IMR-90 (cell line): ENCODE data around the gene LCA5. TPM values are rescaled to one million over a fixed set of nuclear protein-coding genes. Genes with fewer than 3 reads are reported as not detected.

Experiments used
- ATAC-seq: fragments of 200-7000 bp; cut with Tn5 transposase; 2 replicates; pipeline ENCODE4 v1.9.1; 2020; ENCODE audit warnings: low read depth, mild to moderate bottlenecking, moderate library complexity
- BruUV-seq: library from RNA; stranded (reverse); fragments of 400-500 nt; replicated peaks from 2 replicates; lab custom pipeline; 2021; lab: Mats Ljungman, UMichigan
- CTCF ChIA-PET: fragments of 300-600 bp; formaldehyde crosslinking; extraction: SDS; loops from one replicate; lab custom pipeline; 2021; ENCODE audit warnings: antibody characterized with exemption; lab: Yijun Ruan, JAX
- POLR2A ChIA-PET: fragments of 300-600 bp; sonication (Branson Sonifier 250); formaldehyde crosslinking; loops from one replicate; lab custom pipeline; 2022; ENCODE audit warnings: antibody characterized with exemption; ENCODE audit not compliant: unreplicated experiment; lab: Charles Lee
- DNase-seq: peaks from one replicate; pipeline ENCODE4 v3.0.0; 2013
- H2AFZ ChIP-seq: replicated peaks from 2 replicates; pipeline ENCODE3; 2013; ENCODE audit warnings: low read length, mild to moderate bottlenecking; ENCODE audit not compliant: poor library complexity
- H2AK5ac ChIP-seq: 2 replicates; pipeline ENCODE4 v1.6.1; 2013; ENCODE audit warnings: low read depth, low read length, inconsistent platforms
- H2AK9ac ChIP-seq: replicated peaks from 2 replicates; pipeline ENCODE3; 2013; ENCODE audit warnings: mild to moderate bottlenecking, low read depth, low read length, moderate library complexity; ENCODE audit not compliant: poor library complexity
- H2BK120ac ChIP-seq: 2 replicates; pipeline ENCODE4 v1.6.1; 2013; ENCODE audit warnings: low read depth, low read length, inconsistent platforms
- H2BK15ac ChIP-seq: 3 replicates; pipeline ENCODE4 v1.6.1; 2013; ENCODE audit warnings: low read depth, low read length, inconsistent platforms
- H2BK20ac ChIP-seq: 2 replicates; pipeline ENCODE4 v1.6.1; 2013; ENCODE audit warnings: low read depth, mild to moderate bottlenecking, inconsistent platforms, low read length, moderate library complexity
- H2BK5ac ChIP-seq: 2 replicates; pipeline ENCODE4 v1.6.1; 2013; ENCODE audit warnings: mild to moderate bottlenecking, low read depth, low read length, inconsistent platforms; ENCODE audit not compliant: poor library complexity, severe bottlenecking
- H3K14ac ChIP-seq: replicated peaks from 2 replicates; pipeline ENCODE4 v1.6.1; 2013; ENCODE audit warnings: low read depth, low read length, inconsistent platforms
- H3K18ac ChIP-seq: 2 replicates; pipeline ENCODE4 v1.6.1; 2013; ENCODE audit warnings: low read depth, low read length, control low read depth
- H3K23ac ChIP-seq: 2 replicates; pipeline ENCODE4 v1.6.1; 2013; ENCODE audit warnings: low read depth, low read length, inconsistent platforms
- H3K27ac ChIP-seq: 2 replicates; pipeline ENCODE4 v1.5.1; 2013; ENCODE audit warnings: mild to moderate bottlenecking, control low read depth, low read length; ENCODE audit not compliant: insufficient read depth
- H3K27me3 ChIP-seq: 2 replicates; pipeline ENCODE4 v1.6.1; 2013; ENCODE audit warnings: low read length; ENCODE audit not compliant: control insufficient read depth, insufficient read depth
- H3K36me3 ChIP-seq: 2 replicates; pipeline ENCODE4 v1.6.1; 2013; ENCODE audit warnings: low read length, mixed read lengths; ENCODE audit not compliant: control insufficient read depth, insufficient read depth
- H3K4ac ChIP-seq: 2 replicates; pipeline ENCODE4 v1.6.1; 2013; ENCODE audit warnings: low read depth, low read length, inconsistent platforms
- H3K4me1 ChIP-seq: 2 replicates; pipeline ENCODE4 v1.6.1; 2013; ENCODE audit warnings: low read length, mixed read lengths; ENCODE audit not compliant: control insufficient read depth, insufficient read depth
- H3K4me2 ChIP-seq: 2 replicates; pipeline ENCODE4 v1.6.1; 2013; ENCODE audit warnings: low read depth, mild to moderate bottlenecking, control low read depth, low read length, moderate library complexity
- H3K4me3 ChIP-seq: 2 replicates; pipeline ENCODE4 v1.5.1; 2013; ENCODE audit warnings: low read depth, mild to moderate bottlenecking, control low read depth, low read length, moderate library complexity; ENCODE audit not compliant: insufficient read depth
- H3K56ac ChIP-seq: 2 replicates; pipeline ENCODE4 v1.6.1; 2013; ENCODE audit warnings: low read length, inconsistent platforms; ENCODE audit not compliant: insufficient read depth; ENCODE audit errors: extremely low read depth
- H3K79me1 ChIP-seq, 2 experiments: 2 replicates each; pipeline ENCODE4 v1.6.1; 2013; ENCODE audit warnings: low read length in 2 of 2, inconsistent platforms in 1 of 2, low read depth in 1 of 2
- H3K9ac ChIP-seq: 2 replicates; pipeline ENCODE4 v1.6.1; 2013; ENCODE audit warnings: low read depth, low read length, control low read depth
- H3K9me1 ChIP-seq: 2 replicates; pipeline ENCODE4 v1.6.1; 2013; ENCODE audit warnings: low read length, inconsistent platforms; ENCODE audit not compliant: insufficient read depth
- H3K9me3 ChIP-seq: 2 replicates; pipeline ENCODE4 v1.6.1; 2013; ENCODE audit warnings: low read length; ENCODE audit not compliant: control insufficient read depth, insufficient read depth
- H4K20me1 ChIP-seq: 2 replicates; pipeline ENCODE4 v1.6.1; 2013; ENCODE audit warnings: low read length, inconsistent platforms; ENCODE audit not compliant: insufficient read depth
- H4K5ac ChIP-seq: 2 replicates; pipeline ENCODE4 v1.6.1; 2013; ENCODE audit warnings: mild to moderate bottlenecking, low read depth, low read length, control low read depth
- H4K8ac ChIP-seq, 2 experiments: 2 replicates each; pipeline ENCODE4 v1.6.1; 2013; ENCODE audit warnings: low read depth in 2 of 2, low read length in 2 of 2, control low read depth in 1 of 2, inconsistent platforms in 1 of 2
- H4K91ac ChIP-seq: 2 replicates; pipeline ENCODE4 v1.6.1; 2013; ENCODE audit warnings: low read depth, low read length, inconsistent platforms; ENCODE audit not compliant: insufficient read depth
- CEBPB ChIP-seq: IDR thresholded peaks from 2 replicates; pipeline ENCODE4 v1.6.1; 2012; ENCODE audit warnings: low read depth, low read length, improper control_type of control experiment
- USF2 ChIP-seq: fragments of 150-350 bp; IDR thresholded peaks from 2 replicates; pipeline ENCODE4 v1.6.1; 2017; ENCODE audit warnings: mild to moderate bottlenecking, antibody characterized with exemption, low read length, low read depth
- WGBS, 2 experiments: methylation state at CpG; one replicate each; pipeline versions ENCODE4 v1.1.5 to v1.1.7; 2013; ENCODE audit warnings: missing lambda C conversion rate in 2 of 2; ENCODE audit not compliant: insufficient read length in 1 of 2; ENCODE audit errors: extremely low coverage in 2 of 2; 5-methylcytosine and 5-hydroxymethylcytosine counted together
- dilution Hi-C: fragments of 300-500 bp; cut with HindIII; formaldehyde crosslinking; loops from one replicate; pipeline ENCODE4 v1.14.3; 2018; ENCODE audit warnings: low sequenced_read_pairs; ENCODE audit not compliant: unreplicated experiment
- in situ Hi-C: fragments of 300-500 bp; cut with MboI; formaldehyde crosslinking; loops from 3 replicates; pipeline ENCODE4 v1.14.3; 2019; ENCODE audit warnings: low sequenced_read_pairs, inconsistent platforms, mixed read lengths
- intact Hi-C: fragments of 100-400 bp; cut with micrococcal nuclease; formaldehyde crosslinking; loops from 2 replicates; pipeline ENCODE4 v1.10.0; 2022
- polyA plus RNA-seq, 3 experiments: library from polyadenylated mRNA; depleted of rRNA; stranded (reverse); fragments of >200 nt; gene quantifications; 2 replicates each; pipeline ENCODE4 v1.2.3, GENCODE V29; 2012; ENCODE audit warnings: low replicate concordance in 1 of 3
- total RNA-seq: library from RNA; depleted of rRNA; stranded (reverse); fragments of >200 nt; gene quantifications from 2 replicates; pipeline ENCODE4 v1.2.3, GENCODE V29; 2012

The LCA5 gene
- total and polyA plus RNA-seq, 2 of the 4 experiments (the other 2 are of a cell fraction) = 1.2 to 2.0 TPM

GRCh38 chr6:79544299-79544927 is 7.2 kb upstream of the LCA5 start:
- peak overlapping the region; percentile 73 for H3K14ac ChIP-seq
- H3K9me1 ChIP-seq = peaks cover 5% of the 10 kb centered on the region; the same call in 1 of the 2 replicates
- no peak overlapping the region for H4K5ac ChIP-seq
- WGBS, 2 experiments = no CpG with 5 or more reads among the region's 2 CpGs
- H3K4me1 ChIP-seq = peaks cover 8% of the 10 kb centered on the region
- in situ Hi-C loops = loop anchor here (10.0 kb wide), 1 partner anchor 480 kb away; no protein-coding TSS in a partner anchor
- ChIA-PET POLR2A (no interaction called here), CTCF (interaction anchor here (0.8 to 1.3 kb wide), 6 partner anchors 10 to 1936 kb away, joined by 3 to 5 read pairs (median 4); no protein-coding TSS in a partner anchor)
- no peak for ATAC-seq
- no peak overlapping the region for H4K91ac ChIP-seq
- peak overlapping the region; percentile 49 for H3K23ac ChIP-seq
- 0 out of 2 replicates have a peak, but pooled peaks cover 2% of the 10 kb centered on the region for H3K36me3 ChIP-seq
- no peaks in the 10 kb centered on the region for H4K20me1 ChIP-seq
- no peak overlapping the region for H3K27ac ChIP-seq
- H3K9me3 ChIP-seq = no peaks in the 10 kb centered on the region
- peak overlapping the region; percentile 26; the same call in 1 of the 2 replicates for H3K4me2 ChIP-seq
- H2BK15ac ChIP-seq = no peak overlapping the region
- H3K79me1 ChIP-seq = peaks cover 2 to 16% of the 10 kb centered on the region in 2 experiments; a peak in 2 of 4 replicates
- peak overlapping the region in 1 of 2 experiments; percentile 50; a peak in 1 of 4 replicates for H4K8ac ChIP-seq
- H2BK20ac ChIP-seq = no peak overlapping the region; the same call in 1 of the 2 replicates
- peak overlapping the region; percentile 42 for H2BK5ac ChIP-seq
- intact Hi-C loops = no loop called here
- 0 out of 2 replicates have a peak, but pooled peaks have one; percentile 15 for TF ChIP-seq CEBPB
- TF ChIP-seq USF2 = no peak
- H2AFZ ChIP-seq = no peak overlapping the region
- H3K9ac ChIP-seq = no peak overlapping the region
- H2BK120ac ChIP-seq = peak overlapping the region; percentile 12; the same call in 1 of the 2 replicates
- peak; percentile 46 for DNase-seq
- peak overlapping the region; percentile 33; the same call in 1 of the 2 replicates for H3K4ac ChIP-seq
- no TSS peak for BruUV-seq
- peak overlapping the region; percentile 2; the same call in 1 of the 2 replicates for H3K18ac ChIP-seq
- H3K56ac ChIP-seq = no peak overlapping the region
- H3K27me3 ChIP-seq = no peaks in the 10 kb centered on the region
- peak overlapping the region; percentile 20; the same call in 1 of the 2 replicates for H2AK5ac ChIP-seq
- H2AK9ac ChIP-seq = no peak overlapping the region
- H3K4me3 ChIP-seq = no peak overlapping the region
- dilution Hi-C loops = no loop called here
